GM23338 (cell line): Measurements from ENCODE around the gene CTTN. TPM values are rescaled to one million over a fixed set of nuclear protein-coding genes. Genes with fewer than 3 reads are reported as not detected.

Experiments
- ATAC-seq: fragments of 200-7000 bp; cut with Tn5 transposase; 3 replicates; pipeline ENCODE4 v1.9.1; 2020
- DNase-seq: peaks from one replicate; pipeline ENCODE4 v3.0.0-alpha.2; 2015; ENCODE audit warnings: low spot score
- H2AFZ ChIP-seq: fragments of 200-600 bp; sonication (generic); 2 replicates; pipeline ENCODE4 v1.8.0; 2016; ENCODE audit warnings: antibody characterized with exemption, mild to moderate bottlenecking, moderate library complexity
- H3F3A ChIP-seq: fragments of 200-600 bp; sonication (generic); replicated peaks from 2 replicates; pipeline ENCODE4 v1.8.0; 2017; ENCODE audit warnings: antibody characterized with exemption, mixed run types, low read depth
- H3K27ac ChIP-seq: fragments of 200-600 bp; sonication (generic); 2 replicates; pipeline ENCODE4 v1.6.1; 2016; ENCODE audit warnings: low read depth
- H3K27me3 ChIP-seq: fragments of 200-600 bp; sonication (generic); 2 replicates; pipeline ENCODE4 v1.8.0; 2016; ENCODE audit warnings: mild to moderate bottlenecking, mixed run types, moderate library complexity; ENCODE audit not compliant: insufficient read depth
- H3K36me3 ChIP-seq: fragments of 200-600 bp; sonication (generic); 2 replicates; pipeline ENCODE4 v1.8.0; 2016; ENCODE audit warnings: mild to moderate bottlenecking; ENCODE audit not compliant: insufficient read depth
- H3K4me1 ChIP-seq: fragments of 200-600 bp; sonication (generic); 2 replicates; pipeline ENCODE4 v1.8.0; 2016; ENCODE audit warnings: mild to moderate bottlenecking, moderate library complexity; ENCODE audit not compliant: insufficient read depth
- H3K4me2 ChIP-seq: fragments of 200-600 bp; sonication (generic); 2 replicates; pipeline ENCODE4 v1.7.1; 2017; ENCODE audit warnings: mixed run types
- H3K4me3 ChIP-seq: fragments of 200-600 bp; sonication (generic); 2 replicates; pipeline ENCODE4 v1.6.1; 2016; ENCODE audit warnings: mixed run types
- H3K79me2 ChIP-seq: fragments of 200-600 bp; sonication (generic); replicated peaks from 2 replicates; pipeline ENCODE4 v1.8.0; 2017; ENCODE audit warnings: mild to moderate bottlenecking; ENCODE audit not compliant: insufficient read depth
- H3K9me2 ChIP-seq: fragments of 200-600 bp; sonication (generic); 2 replicates; pipeline ENCODE4 v1.8.0; 2017; ENCODE audit not compliant: insufficient read depth
- H4K20me1 ChIP-seq: fragments of 200-600 bp; sonication (generic); replicated peaks from 2 replicates; pipeline ENCODE4 v1.8.0; 2017; ENCODE audit warnings: mild to moderate bottlenecking; ENCODE audit not compliant: insufficient read depth
- H3K27ac Mint-ChIP-seq: 2 replicates; pipeline ENCODE4 v1.8.0; 2020; ENCODE audit warnings: inconsistent platforms, mild to moderate bottlenecking, moderate library complexity, mixed read lengths
- H3K27me3 Mint-ChIP-seq: 3 replicates; pipeline ENCODE4 v1.8.0; 2022; ENCODE audit warnings: low read depth, mild to moderate bottlenecking, moderate library complexity, mixed read lengths, inconsistent platforms; ENCODE audit not compliant: insufficient read depth, poor library complexity
- H3K36me3 Mint-ChIP-seq: 3 replicates; pipeline ENCODE4 v1.8.0; 2021; ENCODE audit warnings: low read depth, mild to moderate bottlenecking, inconsistent platforms, moderate library complexity, mixed read lengths
- H3K4me1 Mint-ChIP-seq: 3 replicates; pipeline ENCODE4 v1.8.0; 2020; ENCODE audit warnings: mild to moderate bottlenecking, inconsistent platforms, mixed read lengths
- H3K4me3 Mint-ChIP-seq: 3 replicates; pipeline ENCODE4 v1.8.0; 2021; ENCODE audit warnings: moderate library complexity, mild to moderate bottlenecking, inconsistent platforms, mixed read lengths
- H3K9me3 Mint-ChIP-seq: 3 replicates; pipeline ENCODE4 v1.8.0; 2020; ENCODE audit warnings: moderate library complexity, mild to moderate bottlenecking, inconsistent platforms, mixed read lengths
- CREB1 ChIP-seq: fragments of 250-450 bp; sonication (Bioruptor Pico); IDR thresholded peaks from 2 replicates; pipeline ENCODE4 v1.5.0; 2020; ENCODE audit warnings: low read depth, mild to moderate bottlenecking, moderate library complexity
- EZH2 ChIP-seq: fragments of 200-600 bp; sonication (generic); IDR thresholded peaks from one replicate; pipeline ENCODE4 v1.8.0; 2017; ENCODE audit warnings: antibody characterized with exemption, mild to moderate bottlenecking, low read depth; ENCODE audit not compliant: unreplicated experiment
- EZH2phosphoT487 ChIP-seq: fragments of 200-600 bp; sonication (generic); IDR thresholded peaks from one replicate; pipeline ENCODE4 v1.8.1; 2018; ENCODE audit warnings: antibody characterized with exemption; ENCODE audit not compliant: unreplicated experiment
- NANOG ChIP-seq: IDR thresholded peaks from 2 replicates; pipeline ENCODE4 v1.6.1; 2016; ENCODE audit warnings: antibody characterized with exemption, borderline replicate concordance
- POLR2AphosphoS5 ChIP-seq: IDR thresholded peaks from 2 replicates; pipeline ENCODE4 v1.6.1; 2016; ENCODE audit warnings: antibody characterized with exemption, low read depth
- ZNF114 ChIP-seq: fragments of 250-450 bp; sonication (Bioruptor Pico); IDR thresholded peaks from 2 replicates; pipeline ENCODE4 v1.5.0; 2020; ENCODE audit warnings: mild to moderate bottlenecking, moderate library complexity
- polyA plus RNA-seq: library from polyadenylated mRNA; unstranded; fragments of >200 nt; fragmentation: Nextera tagmentation; extraction: Ambion mirVana; gene quantifications from 2 replicates; pipeline ENCODE4 v1.2.1, GENCODE V29; 2016
- total RNA-seq: library from RNA; depleted of rRNA; stranded (reverse); fragments of >200 nt; shearing (Covaris generic); gene quantifications from 2 replicates; pipeline ENCODE4 v1.2.3, GENCODE V29; 2014
- TF ChIP-seq, protein P1 (sequence below): IDR thresholded peaks from 2 replicates; pipeline ENCODE4 v1.6.1; 2016; ENCODE audit warnings: antibody characterized with exemption
- TF ChIP-seq, protein P2 (sequence below): IDR thresholded peaks from one replicate; pipeline ENCODE4 v1.6.1; 2018; ENCODE audit warnings: antibody characterized with exemption; ENCODE audit not compliant: unreplicated experiment
- TF ChIP-seq, protein P3 (sequence below): fragments of 250-450 bp; sonication (Bioruptor Pico); IDR thresholded peaks from 2 replicates; pipeline ENCODE4 v1.5.0; 2020; ENCODE audit warnings: mild to moderate bottlenecking, moderate library complexity
- TF ChIP-seq, protein P4 (sequence below), 2 experiments: fragments of 200-600 bp in 1 of 2; sonication (generic) in 1 of 2; conservative IDR thresholded peaks; 2 replicates each; pipeline versions ENCODE4 v1.5.1 to v1.6.1; 2016 to 2017; ENCODE audit warnings: antibody characterized with exemption in 2 of 2, low read depth in 2 of 2, mild to moderate bottlenecking in 2 of 2, moderate library complexity in 1 of 2

The CTTN gene
- total and polyA plus RNA-seq, 2 experiments from 2014 or later = 163 to 343 TPM

DNA sequence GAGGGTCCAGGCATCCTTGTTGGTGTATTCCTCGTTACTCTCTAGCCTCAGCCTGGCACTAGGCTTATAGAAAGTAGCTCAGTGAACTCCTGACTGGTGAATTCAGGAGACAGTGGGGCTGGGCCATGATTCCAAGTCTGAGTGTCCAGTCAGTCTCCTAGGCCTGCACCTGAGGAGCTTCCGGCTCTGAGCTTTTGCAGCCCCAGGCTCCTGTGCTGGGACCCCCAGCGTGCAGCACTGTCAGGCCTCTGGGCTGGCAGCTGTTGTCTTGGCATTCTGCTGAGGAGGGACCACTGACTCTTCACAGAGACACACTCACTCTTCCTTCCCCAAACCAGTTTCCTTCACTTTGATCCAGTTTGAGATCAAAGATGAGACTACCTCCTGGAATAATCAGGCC, 82.4 kb downstream of the CTTN start:
- Mint-ChIP-seq H3K4me3 (no peak overlapping the region), H3K36me3 (peaks cover 13% of the 10 kb centered on the region), H3K4me1 (peaks cover 2% of the 10 kb centered on the region; the same call in 1 of the 3 replicates), H3K27me3 (peaks cover 16% of the 10 kb centered on the region), H3K9me3 (no peaks in the 10 kb centered on the region), H3K27ac (no peak overlapping the region)
- H3K4me3 ChIP-seq = no peak overlapping the region
- H3K27ac ChIP-seq = no peak overlapping the region
- H3K9me2 ChIP-seq = no peaks in the 10 kb centered on the region
- H3F3A ChIP-seq = no peaks in the 10 kb centered on the region
- ATAC-seq (no peak), DNase-seq (no peak)
- no peaks in the 10 kb centered on the region for H3K27me3 ChIP-seq
- TF ChIP-seq, protein P1, sequence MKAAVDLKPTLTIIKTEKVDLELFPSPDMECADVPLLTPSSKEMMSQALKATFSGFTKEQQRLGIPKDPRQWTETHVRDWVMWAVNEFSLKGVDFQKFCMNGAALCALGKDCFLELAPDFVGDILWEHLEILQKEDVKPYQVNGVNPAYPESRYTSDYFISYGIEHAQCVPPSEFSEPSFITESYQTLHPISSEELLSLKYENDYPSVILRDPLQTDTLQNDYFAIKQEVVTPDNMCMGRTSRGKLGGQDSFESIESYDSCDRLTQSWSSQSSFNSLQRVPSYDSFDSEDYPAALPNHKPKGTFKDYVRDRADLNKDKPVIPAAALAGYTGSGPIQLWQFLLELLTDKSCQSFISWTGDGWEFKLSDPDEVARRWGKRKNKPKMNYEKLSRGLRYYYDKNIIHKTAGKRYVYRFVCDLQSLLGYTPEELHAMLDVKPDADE = no peak
- TF ChIP-seq, protein P2, sequence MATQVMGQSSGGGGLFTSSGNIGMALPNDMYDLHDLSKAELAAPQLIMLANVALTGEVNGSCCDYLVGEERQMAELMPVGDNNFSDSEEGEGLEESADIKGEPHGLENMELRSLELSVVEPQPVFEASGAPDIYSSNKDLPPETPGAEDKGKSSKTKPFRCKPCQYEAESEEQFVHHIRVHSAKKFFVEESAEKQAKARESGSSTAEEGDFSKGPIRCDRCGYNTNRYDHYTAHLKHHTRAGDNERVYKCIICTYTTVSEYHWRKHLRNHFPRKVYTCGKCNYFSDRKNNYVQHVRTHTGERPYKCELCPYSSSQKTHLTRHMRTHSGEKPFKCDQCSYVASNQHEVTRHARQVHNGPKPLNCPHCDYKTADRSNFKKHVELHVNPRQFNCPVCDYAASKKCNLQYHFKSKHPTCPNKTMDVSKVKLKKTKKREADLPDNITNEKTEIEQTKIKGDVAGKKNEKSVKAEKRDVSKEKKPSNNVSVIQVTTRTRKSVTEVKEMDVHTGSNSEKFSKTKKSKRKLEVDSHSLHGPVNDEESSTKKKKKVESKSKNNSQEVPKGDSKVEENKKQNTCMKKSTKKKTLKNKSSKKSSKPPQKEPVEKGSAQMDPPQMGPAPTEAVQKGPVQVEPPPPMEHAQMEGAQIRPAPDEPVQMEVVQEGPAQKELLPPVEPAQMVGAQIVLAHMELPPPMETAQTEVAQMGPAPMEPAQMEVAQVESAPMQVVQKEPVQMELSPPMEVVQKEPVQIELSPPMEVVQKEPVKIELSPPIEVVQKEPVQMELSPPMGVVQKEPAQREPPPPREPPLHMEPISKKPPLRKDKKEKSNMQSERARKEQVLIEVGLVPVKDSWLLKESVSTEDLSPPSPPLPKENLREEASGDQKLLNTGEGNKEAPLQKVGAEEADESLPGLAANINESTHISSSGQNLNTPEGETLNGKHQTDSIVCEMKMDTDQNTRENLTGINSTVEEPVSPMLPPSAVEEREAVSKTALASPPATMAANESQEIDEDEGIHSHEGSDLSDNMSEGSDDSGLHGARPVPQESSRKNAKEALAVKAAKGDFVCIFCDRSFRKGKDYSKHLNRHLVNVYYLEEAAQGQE = no peak
- TF ChIP-seq, protein P3, sequence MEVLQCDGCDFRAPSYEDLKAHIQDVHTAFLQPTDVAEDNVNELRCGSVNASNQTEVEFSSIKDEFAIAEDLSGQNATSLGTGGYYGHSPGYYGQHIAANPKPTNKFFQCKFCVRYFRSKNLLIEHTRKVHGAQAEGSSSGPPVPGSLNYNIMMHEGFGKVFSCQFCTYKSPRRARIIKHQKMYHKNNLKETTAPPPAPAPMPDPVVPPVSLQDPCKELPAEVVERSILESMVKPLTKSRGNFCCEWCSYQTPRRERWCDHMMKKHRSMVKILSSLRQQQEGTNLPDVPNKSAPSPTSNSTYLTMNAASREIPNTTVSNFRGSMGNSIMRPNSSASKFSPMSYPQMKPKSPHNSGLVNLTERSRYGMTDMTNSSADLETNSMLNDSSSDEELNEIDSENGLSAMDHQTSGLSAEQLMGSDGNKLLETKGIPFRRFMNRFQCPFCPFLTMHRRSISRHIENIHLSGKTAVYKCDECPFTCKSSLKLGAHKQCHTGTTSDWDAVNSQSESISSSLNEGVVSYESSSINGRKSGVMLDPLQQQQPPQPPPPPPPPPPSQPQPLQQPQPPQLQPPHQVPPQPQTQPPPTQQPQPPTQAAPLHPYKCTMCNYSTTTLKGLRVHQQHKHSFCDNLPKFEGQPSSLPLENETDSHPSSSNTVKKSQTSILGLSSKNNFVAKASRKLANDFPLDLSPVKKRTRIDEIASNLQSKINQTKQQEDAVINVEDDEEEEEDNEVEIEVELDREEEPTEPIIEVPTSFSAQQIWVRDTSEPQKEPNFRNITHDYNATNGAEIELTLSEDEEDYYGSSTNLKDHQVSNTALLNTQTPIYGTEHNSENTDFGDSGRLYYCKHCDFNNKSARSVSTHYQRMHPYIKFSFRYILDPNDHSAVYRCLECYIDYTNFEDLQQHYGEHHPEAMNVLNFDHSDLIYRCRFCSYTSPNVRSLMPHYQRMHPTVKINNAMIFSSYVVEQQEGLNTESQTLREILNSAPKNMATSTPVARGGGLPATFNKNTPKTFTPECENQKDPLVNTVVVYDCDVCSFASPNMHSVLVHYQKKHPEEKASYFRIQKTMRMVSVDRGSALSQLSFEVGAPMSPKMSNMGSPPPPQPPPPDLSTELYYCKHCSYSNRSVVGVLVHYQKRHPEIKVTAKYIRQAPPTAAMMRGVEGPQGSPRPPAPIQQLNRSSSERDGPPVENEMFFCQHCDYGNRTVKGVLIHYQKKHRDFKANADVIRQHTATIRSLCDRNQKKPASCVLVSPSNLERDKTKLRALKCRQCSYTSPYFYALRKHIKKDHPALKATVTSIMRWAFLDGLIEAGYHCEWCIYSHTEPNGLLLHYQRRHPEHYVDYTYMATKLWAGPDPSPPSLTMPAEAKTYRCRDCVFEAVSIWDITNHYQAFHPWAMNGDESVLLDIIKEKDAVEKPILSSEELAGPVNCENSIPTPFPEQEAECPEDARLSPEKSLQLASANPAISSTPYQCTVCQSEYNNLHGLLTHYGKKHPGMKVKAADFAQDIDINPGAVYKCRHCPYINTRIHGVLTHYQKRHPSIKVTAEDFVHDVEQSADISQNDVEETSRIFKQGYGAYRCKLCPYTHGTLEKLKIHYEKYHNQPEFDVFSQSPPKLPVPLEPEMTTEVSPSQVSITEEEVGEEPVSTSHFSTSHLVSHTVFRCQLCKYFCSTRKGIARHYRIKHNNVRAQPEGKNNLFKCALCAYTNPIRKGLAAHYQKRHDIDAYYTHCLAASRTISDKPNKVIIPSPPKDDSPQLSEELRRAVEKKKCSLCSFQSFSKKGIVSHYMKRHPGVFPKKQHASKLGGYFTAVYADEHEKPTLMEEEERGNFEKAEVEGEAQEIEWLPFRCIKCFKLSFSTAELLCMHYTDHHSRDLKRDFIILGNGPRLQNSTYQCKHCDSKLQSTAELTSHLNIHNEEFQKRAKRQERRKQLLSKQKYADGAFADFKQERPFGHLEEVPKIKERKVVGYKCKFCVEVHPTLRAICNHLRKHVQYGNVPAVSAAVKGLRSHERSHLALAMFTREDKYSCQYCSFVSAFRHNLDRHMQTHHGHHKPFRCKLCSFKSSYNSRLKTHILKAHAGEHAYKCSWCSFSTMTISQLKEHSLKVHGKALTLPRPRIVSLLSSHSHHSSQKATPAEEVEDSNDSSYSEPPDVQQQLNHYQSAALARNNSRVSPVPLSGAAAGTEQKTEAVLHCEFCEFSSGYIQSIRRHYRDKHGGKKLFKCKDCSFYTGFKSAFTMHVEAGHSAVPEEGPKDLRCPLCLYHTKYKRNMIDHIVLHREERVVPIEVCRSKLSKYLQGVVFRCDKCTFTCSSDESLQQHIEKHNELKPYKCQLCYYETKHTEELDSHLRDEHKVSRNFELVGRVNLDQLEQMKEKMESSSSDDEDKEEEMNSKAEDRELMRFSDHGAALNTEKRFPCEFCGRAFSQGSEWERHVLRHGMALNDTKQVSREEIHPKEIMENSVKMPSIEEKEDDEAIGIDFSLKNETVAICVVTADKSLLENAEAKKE (CRISPR knock-in tag) = no peak
- TF ChIP-seq, protein P4, sequence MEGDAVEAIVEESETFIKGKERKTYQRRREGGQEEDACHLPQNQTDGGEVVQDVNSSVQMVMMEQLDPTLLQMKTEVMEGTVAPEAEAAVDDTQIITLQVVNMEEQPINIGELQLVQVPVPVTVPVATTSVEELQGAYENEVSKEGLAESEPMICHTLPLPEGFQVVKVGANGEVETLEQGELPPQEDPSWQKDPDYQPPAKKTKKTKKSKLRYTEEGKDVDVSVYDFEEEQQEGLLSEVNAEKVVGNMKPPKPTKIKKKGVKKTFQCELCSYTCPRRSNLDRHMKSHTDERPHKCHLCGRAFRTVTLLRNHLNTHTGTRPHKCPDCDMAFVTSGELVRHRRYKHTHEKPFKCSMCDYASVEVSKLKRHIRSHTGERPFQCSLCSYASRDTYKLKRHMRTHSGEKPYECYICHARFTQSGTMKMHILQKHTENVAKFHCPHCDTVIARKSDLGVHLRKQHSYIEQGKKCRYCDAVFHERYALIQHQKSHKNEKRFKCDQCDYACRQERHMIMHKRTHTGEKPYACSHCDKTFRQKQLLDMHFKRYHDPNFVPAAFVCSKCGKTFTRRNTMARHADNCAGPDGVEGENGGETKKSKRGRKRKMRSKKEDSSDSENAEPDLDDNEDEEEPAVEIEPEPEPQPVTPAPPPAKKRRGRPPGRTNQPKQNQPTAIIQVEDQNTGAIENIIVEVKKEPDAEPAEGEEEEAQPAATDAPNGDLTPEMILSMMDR (conservative IDR thresholded peaks at IDR 0.05; ENCODE audit: low read depth in 2 of 2) = no peak
- TF ChIP-seq CREB1 (CRISPR knock-in tag) (no peak), EZH2 (no peak), NANOG (no peak), ZNF114 (CRISPR knock-in tag) (no peak), POLR2AphosphoS5 (no peak), EZH2phosphoT487 (no peak)
- H3K4me2 ChIP-seq = no peak overlapping the region
- H3K4me1 ChIP-seq = no peaks in the 10 kb centered on the region
- no peaks in the 10 kb centered on the region for H3K79me2 ChIP-seq
- no peak overlapping the region for H2AFZ ChIP-seq
- H4K20me1 ChIP-seq = peaks cover 3% of the 10 kb centered on the region; the same call in 1 of the 2 replicates
- no peaks in the 10 kb centered on the region for H3K36me3 ChIP-seq
